ENCODE results near the gene TRERF1. TPM values are rescaled to one million over a fixed set of nuclear protein-coding genes. Genes with fewer than 3 reads are reported as not detected.

The TRERF1 gene
- total and polyA plus RNA-seq, 2 of the 8 experiments (the other 6 are each of a cell fraction or from before 2014, with no cell fraction given): 10.8 to 21.5 TPM

DNA sequence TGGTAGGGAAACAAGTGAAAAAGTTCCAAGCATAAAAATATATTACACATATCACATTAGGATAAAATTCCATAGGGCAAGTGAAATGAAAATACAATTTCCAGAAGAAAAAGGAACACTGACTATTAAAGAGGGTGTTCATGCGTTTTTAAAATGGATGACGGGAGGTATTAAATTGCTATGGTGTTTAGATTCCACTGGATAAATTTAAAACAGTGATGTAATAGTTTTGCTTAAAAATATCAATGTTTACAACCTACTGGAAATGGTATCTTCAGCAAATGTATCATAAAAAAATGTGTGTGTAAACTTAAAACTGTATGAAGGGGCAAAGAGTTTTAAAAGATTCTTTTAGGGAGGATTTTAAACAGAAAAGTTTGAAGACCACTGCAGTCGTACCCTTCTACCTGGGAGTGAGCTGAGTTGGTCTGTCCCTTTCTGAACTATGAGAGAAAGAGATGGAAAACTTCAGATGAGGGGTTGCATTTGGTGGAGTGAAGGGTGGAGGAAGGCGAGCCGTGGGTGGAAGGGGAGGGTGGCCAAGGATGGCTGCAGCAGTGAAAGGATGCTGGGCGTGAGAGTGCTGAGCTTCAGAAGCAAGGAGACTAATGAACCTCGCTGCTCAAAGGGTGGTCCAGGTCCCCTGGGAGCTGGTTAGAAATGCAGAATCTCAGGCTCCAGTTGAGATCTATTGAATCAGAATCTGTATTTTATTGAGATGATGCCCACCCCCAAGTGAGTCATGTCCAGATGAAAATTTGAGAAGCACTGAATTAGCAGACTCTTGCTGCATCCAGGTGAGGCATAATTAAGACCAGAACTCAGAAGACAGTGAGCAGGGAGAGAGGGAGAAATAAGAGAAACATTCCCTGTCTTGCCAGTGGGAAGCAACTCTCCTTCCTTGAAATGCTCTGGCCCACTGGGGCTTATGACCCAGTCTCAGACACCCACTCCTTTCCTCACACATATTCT, 179.6 kb downstream of the TRERF1 start:
- FAIRE-seq: no peak
- peaks cover 0 to 14% (median 3%) of the 10 kb centered on the region in 4 experiments; a peak in 3 of 8 replicates for H3K36me3 ChIP-seq (ENCODE audit: control insufficient read depth in 2 of 4, insufficient read depth in 4 of 4, low read length in 3 of 4)
- WGBS, 2 experiments (ENCODE audit: extremely low coverage in 1 of 2, insufficient coverage in 1 of 2, insufficient read length in 1 of 2, insufficient replicate concordance in 2 of 2, low coverage in 1 of 2, low lambda C conversion rate in 2 of 2, missing lambda C conversion rate in 1 of 2): 88% methylated on average over 7 of the region's 7 CpGs; no CpG with 5 or more reads in 1 of the 2 experiments
- TF ChIP-seq ZNF274 (IDR thresholded peaks at IDR 0.05; ENCODE audit: borderline replicate concordance, extremely low read depth, low read length): no peak
- no peak for TF ChIP-seq YY1 (IDR thresholded peaks at IDR 0.05; ENCODE audit: low read depth, low read length)
- no peak for TF ChIP-seq CTBP2 (IDR thresholded peaks at IDR 0.05; ENCODE audit: borderline replicate concordance, insufficient read depth, insufficient read length, low read length)
- TF ChIP-seq SIN3A (conservative IDR thresholded peaks at IDR 0.05 in 1 of 2, IDR thresholded peaks at IDR 0.05 in 1 of 2; ENCODE audit: low read depth in 1 of 2, low read length in 2 of 2): no peak
- TF ChIP-seq SAP30 (IDR thresholded peaks at IDR 0.05; ENCODE audit: insufficient read depth, insufficient replicate concordance, low read length): no peak
- no peak for TF ChIP-seq BACH1 (IDR thresholded peaks at IDR 0.05; ENCODE audit: low read length)
- no peak for TF ChIP-seq KDM4A (IDR thresholded peaks at IDR 0.05; ENCODE audit: low read depth, low read length, severe bottlenecking)
- TF ChIP-seq MAFK (IDR thresholded peaks at IDR 0.05; ENCODE audit: low read depth, low read length): no peak
- TF ChIP-seq, protein P1, sequence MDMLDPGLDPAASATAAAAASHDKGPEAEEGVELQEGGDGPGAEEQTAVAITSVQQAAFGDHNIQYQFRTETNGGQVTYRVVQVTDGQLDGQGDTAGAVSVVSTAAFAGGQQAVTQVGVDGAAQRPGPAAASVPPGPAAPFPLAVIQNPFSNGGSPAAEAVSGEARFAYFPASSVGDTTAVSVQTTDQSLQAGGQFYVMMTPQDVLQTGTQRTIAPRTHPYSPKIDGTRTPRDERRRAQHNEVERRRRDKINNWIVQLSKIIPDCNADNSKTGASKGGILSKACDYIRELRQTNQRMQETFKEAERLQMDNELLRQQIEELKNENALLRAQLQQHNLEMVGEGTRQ (IDR thresholded peaks at IDR 0.05; ENCODE audit: low read length): no peak

More for the DNA sequence above, 179.6 kb downstream of the TRERF1 start:
- ChIA-PET CTCF (ENCODE audit: partially characterized antibody) (interaction anchor here (0.6 to 2.0 kb wide), 4 partner anchors 9 to 11 kb away, joined by 4 to 9 read pairs (median 6); no protein-coding TSS in a partner anchor), POLR2A (ENCODE audit: partially characterized antibody) (interaction anchor here (1.0 to 1.3 kb wide), 2 partner anchors 14 to 172 kb away, joined by 3 read pairs; no protein-coding TSS in a partner anchor)
- Histone ChIP-seq H3K27ac (ENCODE audit: low read depth, low read length) (no peak overlapping the region), H3K56ac (replicated peaks; ENCODE audit: insufficient read length, low read depth, low read length) (no peak overlapping the region), H2AK5ac (ENCODE audit: low read depth, low read length) (no peak overlapping the region), H2BK15ac (ENCODE audit: low read length) (no peak overlapping the region), H3K4me2 (ENCODE audit: insufficient read depth in 1 of 2, low read depth in 2 of 2, low read length in 2 of 2) (no peak overlapping the region), H4K8ac (ENCODE audit: extremely low read depth, insufficient read depth, low read length) (no peak overlapping the region), H3K9ac (replicated peaks in 1 of 4; ENCODE audit: extremely low read depth in 1 of 4, low read depth in 3 of 4, low read length in 3 of 4) (no peak overlapping the region), H3K14ac (ENCODE audit: insufficient read length) (no peak overlapping the region), H3K79me1 (ENCODE audit: low read depth, low read length) (0 out of 2 replicates have a peak, but pooled peaks cover 3% of the 10 kb centered on the region), H4K91ac (replicated peaks; ENCODE audit: insufficient read length, low read length) (no peak overlapping the region), H4K20me1 (replicated peaks in 1 of 2; ENCODE audit: control insufficient read depth in 1 of 2, insufficient read depth in 2 of 2, low read length in 2 of 2) (peaks cover 0 to 3% of the 10 kb centered on the region in 2 experiments), H2BK20ac (ENCODE audit: low read length) (no peak overlapping the region), H3K18ac (ENCODE audit: extremely low read depth, low read length) (no peak overlapping the region), H2BK120ac (replicated peaks; ENCODE audit: low read depth, low read length) (no peak overlapping the region), H2BK12ac (ENCODE audit: low read depth, low read length) (no peak overlapping the region), H3K23ac (ENCODE audit: insufficient read length) (no peak overlapping the region), H2AFZ (ENCODE audit: low read length) (no peak overlapping the region), H3K4ac (replicated peaks; ENCODE audit: insufficient read length, low read depth, low read length) (no peak overlapping the region), H3K4me3 (ENCODE audit: extremely low read depth in 1 of 4, insufficient read depth in 2 of 4, low read depth in 3 of 4, low read length in 4 of 4) (no peak overlapping the region), H3K9me3 (ENCODE audit: insufficient read depth in 2 of 2, low read depth in 1 of 2, low read length in 1 of 2) (no peaks in the 10 kb centered on the region), H3K27me3 (replicated peaks in 1 of 4; ENCODE audit: control insufficient read depth in 3 of 4, extremely low read depth in 1 of 4, insufficient read depth in 3 of 4, low read length in 3 of 4) (no peaks in the 10 kb centered on the region), H2BK5ac (ENCODE audit: low read depth, low read length) (no peak overlapping the region), H3K4me1 (replicated peaks in 1 of 4; ENCODE audit: control insufficient read depth in 3 of 4, insufficient read depth in 4 of 4, low read length in 3 of 4) (peaks cover 0 to 4% (median 1%) of the 10 kb centered on the region in 4 experiments; a peak in 5 of 7 replicates), H4K5ac (ENCODE audit: insufficient read length, low read depth, low read length) (no peak overlapping the region), H3K79me2 (ENCODE audit: control insufficient read depth in 1 of 2, insufficient read depth in 2 of 2, low read length in 2 of 2) (no peaks in the 10 kb centered on the region), H3K23me2 (ENCODE audit: low read depth, low read length) (no peaks in the 10 kb centered on the region)
- DNase-seq (ENCODE audit: low read depth in 1 of 2, low spot score in 2 of 2): no peak

Measured in H1 (cell line).